Neutrophil (primary cell): ENCODE data around the gene PDE6B.

Experiments used
- H3K27ac ChIP-seq: fragments of 200-600 bp; sonication (generic); 2 replicates; pipeline ENCODE4 v1.5.1; 2016; ENCODE audit warnings: mild to moderate bottlenecking, moderate library complexity
- H3K27me3 ChIP-seq: fragments of 200-600 bp; sonication (generic); 2 replicates; pipeline ENCODE4 v1.6.0; 2016; ENCODE audit warnings: mild to moderate bottlenecking
- H3K36me3 ChIP-seq: fragments of 200-600 bp; sonication (generic); 2 replicates; pipeline ENCODE4 v1.5.1; 2017
- H3K4me1 ChIP-seq, 2 experiments: fragments of 200-600 bp in 1 of 2; sonication (generic) in 1 of 2; 1 replicate in 1 of 2; 2 replicates in 1 of 2; pipeline versions ENCODE4 v1.5.1 to v1.6.1; 2013 to 2016; ENCODE audit warnings: low read depth in 1 of 2, low read length in 1 of 2, mild to moderate bottlenecking in 1 of 2, moderate library complexity in 1 of 2; ENCODE audit not compliant: control insufficient read depth in 1 of 2, insufficient read depth in 1 of 2
- H3K4me3 ChIP-seq, 2 experiments: fragments of 200-600 bp in 1 of 2; sonication (generic) in 1 of 2; 1 replicate in 1 of 2; 2 replicates in 1 of 2; pipeline ENCODE4 v1.5.1; 2013 to 2016; ENCODE audit warnings: low read depth in 1 of 2, low read length in 1 of 2, mild to moderate bottlenecking in 1 of 2, moderate library complexity in 1 of 2
- H3K9me3 ChIP-seq: fragments of 200-600 bp; sonication (generic); 2 replicates; pipeline ENCODE4 v1.5.1; 2016
- CTCF ChIP-seq: fragments of 200-600 bp; sonication (generic); IDR thresholded peaks from 2 replicates; pipeline ENCODE4 v1.5.1; 2016; ENCODE audit warnings: antibody characterized with exemption

PDE6B gene

DNA sequence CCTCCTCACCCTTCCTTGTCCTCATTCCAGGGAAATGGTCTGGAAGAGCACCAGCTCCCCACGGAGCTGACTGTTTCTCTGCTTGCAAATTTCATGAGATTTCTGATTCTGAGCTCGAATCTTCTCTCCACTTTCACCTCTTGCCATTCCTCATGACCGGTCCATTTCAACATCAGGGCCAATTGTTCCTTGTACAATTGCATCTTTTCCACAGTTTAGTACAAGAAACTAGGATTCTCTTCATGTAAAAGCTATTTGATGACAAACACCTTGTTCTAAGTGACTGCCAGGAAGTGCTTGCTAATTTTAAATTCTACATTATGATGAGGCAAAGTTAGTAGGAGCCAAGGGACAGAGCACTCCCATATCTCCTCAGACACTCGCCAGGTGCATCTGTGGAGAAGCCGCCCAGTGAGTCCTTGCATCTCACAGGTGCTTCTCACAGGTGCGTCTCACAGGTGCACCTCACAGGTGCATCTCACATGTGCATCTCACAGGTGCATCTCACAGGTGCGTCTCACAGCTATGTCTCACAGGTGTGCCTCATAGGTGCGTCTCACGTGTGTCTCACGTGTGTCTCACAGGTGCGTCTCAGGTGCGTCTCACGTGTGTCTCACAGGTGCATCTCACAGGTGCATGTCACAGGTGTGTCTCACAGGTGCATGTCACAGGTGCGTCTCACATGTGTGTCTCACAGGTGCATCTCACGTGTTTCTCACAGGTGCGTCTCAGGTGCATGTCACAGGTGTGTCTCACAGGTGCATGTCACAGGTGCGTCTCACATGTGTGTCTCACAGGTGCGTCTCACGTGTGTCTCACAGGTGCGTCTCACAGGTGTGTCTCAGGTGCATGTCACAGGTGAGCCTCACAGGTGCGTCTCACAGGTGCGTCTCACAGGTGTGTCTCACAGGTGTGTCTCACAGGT lies 3.0 kb upstream of the PDE6B start:
- Histone ChIP-seq H3K36me3 (no peaks in the 10 kb centered on the region), H3K4me3 (no peak overlapping the region), H3K27me3 (no peaks in the 10 kb centered on the region), H3K27ac (no peak overlapping the region), H3K4me1 (no peaks in the 10 kb centered on the region), H3K9me3 (no peaks in the 10 kb centered on the region)
- no peak for TF ChIP-seq CTCF

GRCh38 chr4:622996-623913 lies 2.1 kb upstream of the PDE6B start:
- no peaks in the 10 kb centered on the region for H3K4me1 ChIP-seq
- no peaks in the 10 kb centered on the region for H3K27me3 ChIP-seq
- TF ChIP-seq CTCF, result no peak
- no peak overlapping the region for H3K4me3 ChIP-seq
- H3K27ac ChIP-seq, result no peak overlapping the region
- no peaks in the 10 kb centered on the region for H3K36me3 ChIP-seq
- no peaks in the 10 kb centered on the region for H3K9me3 ChIP-seq

- TF ChIP-seq CTCF, result no peak
- H3K4me1 ChIP-seq, result no peaks in the 10 kb centered on the region
- H3K27me3 ChIP-seq, result no peaks in the 10 kb centered on the region
- no peak overlapping the region for H3K27ac ChIP-seq
- no peaks in the 10 kb centered on the region for H3K9me3 ChIP-seq
- H3K4me3 ChIP-seq, result no peak overlapping the region
- H3K36me3 ChIP-seq, result no peaks in the 10 kb centered on the region
These were observed 1.3 kb upstream of the PDE6B start for GRCh38 chr4:623914-624566.

DNA sequence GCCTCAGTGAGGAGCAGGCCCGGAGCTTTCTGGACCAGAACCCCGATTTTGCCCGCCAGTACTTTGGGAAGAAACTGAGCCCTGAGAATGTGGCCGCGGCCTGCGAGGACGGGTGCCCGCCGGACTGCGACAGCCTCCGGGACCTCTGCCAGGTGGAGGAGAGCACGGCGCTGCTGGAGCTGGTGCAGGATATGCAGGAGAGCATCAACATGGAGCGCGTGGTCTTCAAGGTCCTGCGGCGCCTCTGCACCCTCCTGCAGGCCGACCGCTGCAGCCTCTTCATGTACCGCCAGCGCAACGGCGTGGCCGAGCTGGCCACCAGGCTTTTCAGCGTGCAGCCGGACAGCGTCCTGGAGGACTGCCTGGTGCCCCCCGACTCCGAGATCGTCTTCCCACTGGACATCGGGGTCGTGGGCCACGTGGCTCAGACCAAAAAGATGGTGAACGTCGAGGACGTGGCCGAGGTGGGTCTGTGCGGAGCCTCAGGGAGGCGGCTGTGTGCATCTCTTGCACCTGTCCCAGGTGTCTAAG lies 323 bp downstream of the PDE6B start:
- Histone ChIP-seq H3K4me3 (no peak overlapping the region), H3K27me3 (no peaks in the 10 kb centered on the region)
- TF ChIP-seq CTCF, result no peak

More for the DNA sequence above, 323 bp downstream of the PDE6B start:
- Histone ChIP-seq H3K9me3 (no peaks in the 10 kb centered on the region), H3K27ac (no peak overlapping the region), H3K4me1 (no peaks in the 10 kb centered on the region), H3K36me3 (no peaks in the 10 kb centered on the region)
